ENCODE data around the gene DNPEP.
"Not testable (repeated sequence)": the region's sequence is repeated elsewhere in the genome, so short reads cannot be mapped to it uniquely, and the experiment has no call there.

DNPEP gene

GRCh38 chr2:219408204-219408603, 20.5 kb upstream of the DNPEP start:
- ChIA-PET POLR2A (ENCODE audit: low non-redundant PET) (no interaction called here), CTCF (no interaction called here)
- DNase-seq (ENCODE audit: low spot score), result no peak

DNA sequence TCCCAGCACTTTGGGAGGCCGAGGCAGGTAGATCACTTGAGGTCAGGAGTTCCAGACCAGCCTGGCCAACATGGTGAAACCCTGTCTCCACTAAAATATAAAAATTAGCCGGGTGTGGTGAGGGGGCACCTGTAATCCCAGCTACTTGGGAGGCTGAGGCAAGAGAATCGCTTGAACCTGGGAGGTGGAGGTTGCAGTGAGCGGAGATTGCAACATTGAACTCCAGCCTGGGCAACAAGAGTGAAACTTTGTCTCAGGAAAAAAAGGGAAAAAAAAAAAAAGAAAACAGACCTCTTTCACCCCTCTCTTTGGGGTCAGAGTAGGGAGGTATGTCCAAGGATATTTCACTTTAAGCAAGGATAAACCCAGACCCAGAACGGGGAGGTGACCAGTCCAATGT, 19.6 kb upstream of the DNPEP start:
- H3K27ac ChIP-seq; POLR2A ChIA-PET (ENCODE audit: low non-redundant PET); DNase-seq (ENCODE audit: low spot score): not testable (repeated sequence)
- CTCF ChIA-PET, result interaction anchor here (0.6 kb wide), 1 partner anchor 76 kb away, joined by 10 read pairs; no protein-coding TSS in a partner anchor

More at GRCh38 chr2:219408204-219408603, 20.5 kb upstream of the DNPEP start:
- TF ChIP-seq CTCF (conservative IDR thresholded peaks at IDR 0.05; ENCODE audit: low read depth), result no peak
- no peak overlapping the region for H3K27ac ChIP-seq

GRCh38 chr2:219406861-219407230, 19.1 kb upstream of the DNPEP start:
- H3K27ac ChIP-seq, result no peak overlapping the region
- POLR2A ChIA-PET (ENCODE audit: low non-redundant PET), result no interaction called here
- CTCF ChIA-PET, result no interaction called here
- no peak for DNase-seq (ENCODE audit: low spot score)
- no peak for TF ChIP-seq CTCF (conservative IDR thresholded peaks at IDR 0.05; ENCODE audit: low read depth)

- POLR2A ChIA-PET (ENCODE audit: low non-redundant PET), result no interaction called here
- no peak for TF ChIP-seq CTCF (conservative IDR thresholded peaks at IDR 0.05; ENCODE audit: low read depth)
- DNase-seq (ENCODE audit: low spot score), result no peak
- H3K27ac ChIP-seq, result no peak overlapping the region
- CTCF ChIA-PET, result no interaction called here
These were observed 18.5 kb upstream of the DNPEP start for GRCh38 chr2:219405958-219406860.

DNA sequence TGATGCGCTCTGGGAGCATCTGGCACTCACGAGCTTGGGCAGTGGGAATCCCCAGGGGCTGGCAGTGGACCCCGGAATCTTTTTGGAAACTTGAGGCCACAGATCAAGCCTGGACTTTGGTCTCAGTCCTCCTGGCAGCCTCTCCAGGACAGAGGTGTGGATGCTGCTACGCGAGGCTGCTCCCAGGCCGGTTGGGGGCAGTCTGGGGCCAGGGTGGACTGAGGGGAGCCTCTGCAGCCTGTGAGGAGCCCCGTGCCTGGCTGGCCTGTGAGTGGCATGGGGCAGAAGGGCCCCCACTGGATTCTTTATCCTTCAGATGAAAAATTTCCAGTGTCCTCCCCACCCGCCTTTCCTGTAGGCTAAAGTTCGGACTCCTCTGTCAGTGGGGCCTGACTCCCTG, 17.7 kb upstream of the DNPEP start:
- no peak for TF ChIP-seq CTCF (conservative IDR thresholded peaks at IDR 0.05; ENCODE audit: low read depth)
- CTCF ChIA-PET, result interaction anchor here (5.4 kb wide), 1 partner anchor 125 kb away, joined by 96 read pairs; no protein-coding TSS in a partner anchor
- POLR2A ChIA-PET (ENCODE audit: low non-redundant PET), result no interaction called here
- no peak for DNase-seq (ENCODE audit: low spot score)
- H3K27ac ChIP-seq, result no peak overlapping the region

DNA sequence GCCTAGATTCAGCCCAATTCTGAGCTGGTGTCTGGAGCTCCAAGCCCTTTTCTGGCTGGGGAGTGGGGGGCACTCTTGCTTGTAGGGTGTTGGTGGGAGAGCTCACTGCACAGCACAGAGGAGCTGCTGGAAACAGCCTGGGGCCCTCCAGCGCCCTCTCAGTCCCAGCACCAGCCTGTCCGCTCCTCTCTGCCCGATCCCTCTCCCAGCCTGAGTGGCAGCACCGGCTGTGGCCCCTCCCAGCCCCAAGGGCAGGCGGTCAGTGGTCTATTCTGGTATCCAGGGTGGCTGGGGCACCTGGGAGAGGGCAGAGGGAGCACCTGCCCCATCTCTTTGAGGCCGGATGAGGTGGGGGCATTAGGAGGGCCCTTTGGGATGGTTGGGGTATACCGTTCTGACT, 17.2 kb upstream of the DNPEP start:
- TF ChIP-seq CTCF (conservative IDR thresholded peaks at IDR 0.05; ENCODE audit: low read depth), result no peak
- ChIA-PET CTCF (interaction anchor here (0.8 to 5.4 kb wide), 3 partner anchors 54 to 125 kb away, joined by 3 to 96 read pairs (median 3); no protein-coding TSS in a partner anchor), POLR2A (ENCODE audit: low non-redundant PET) (no interaction called here)
- H3K27ac ChIP-seq, result no peak overlapping the region
- no peak for DNase-seq (ENCODE audit: low spot score)

- no peak for DNase-seq (ENCODE audit: low spot score)
- ChIA-PET POLR2A (ENCODE audit: low non-redundant PET) (interaction anchor here (1.0 kb wide), 1 partner anchor 15 kb away, joined by 3 read pairs; no protein-coding TSS in a partner anchor), CTCF (interaction anchor here (0.5 to 5.4 kb wide), 6 partner anchors 44 to 316 kb away, joined by 3 to 96 read pairs (median 4); no protein-coding TSS in a partner anchor)
- H3K27ac ChIP-seq, result no peak overlapping the region
- TF ChIP-seq CTCF (conservative IDR thresholded peaks at IDR 0.05; ENCODE audit: low read depth), result no peak
These were observed 16.7 kb upstream of the DNPEP start for GRCh38 chr2:219404291-219404910.

Data from RWPE1 (cell line).